ENCODE results near the gene TIE1.
"Not testable (repeated sequence)": the region's sequence is repeated elsewhere in the genome, so short reads cannot be mapped to it uniquely, and the experiment has no call there.

TIE1 gene

DNA sequence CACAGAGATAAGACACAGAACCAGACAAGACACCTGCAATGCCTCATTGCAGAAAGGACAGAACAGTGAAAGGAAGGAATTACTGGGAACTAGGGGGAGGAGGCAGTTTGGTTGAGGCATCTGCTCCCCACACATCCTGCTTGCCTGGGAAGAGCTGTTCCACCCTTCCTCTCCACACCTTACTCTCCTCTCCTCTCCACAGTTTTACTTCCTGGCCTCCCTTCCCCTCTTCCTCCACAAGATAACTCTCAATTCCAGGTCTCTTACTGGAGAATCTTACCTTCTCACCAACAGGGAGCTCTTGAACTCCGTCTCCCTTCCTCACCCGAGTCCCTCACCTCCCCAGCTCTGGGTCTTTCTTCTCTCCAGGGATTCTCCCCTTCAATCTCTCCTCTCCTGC lies 64.9 kb downstream of the TIE1 start:
- no peak for DNase-seq

GRCh38 chr1:43366179-43366578 lies 65.4 kb downstream of the TIE1 start:
- no peak for DNase-seq

DNA sequence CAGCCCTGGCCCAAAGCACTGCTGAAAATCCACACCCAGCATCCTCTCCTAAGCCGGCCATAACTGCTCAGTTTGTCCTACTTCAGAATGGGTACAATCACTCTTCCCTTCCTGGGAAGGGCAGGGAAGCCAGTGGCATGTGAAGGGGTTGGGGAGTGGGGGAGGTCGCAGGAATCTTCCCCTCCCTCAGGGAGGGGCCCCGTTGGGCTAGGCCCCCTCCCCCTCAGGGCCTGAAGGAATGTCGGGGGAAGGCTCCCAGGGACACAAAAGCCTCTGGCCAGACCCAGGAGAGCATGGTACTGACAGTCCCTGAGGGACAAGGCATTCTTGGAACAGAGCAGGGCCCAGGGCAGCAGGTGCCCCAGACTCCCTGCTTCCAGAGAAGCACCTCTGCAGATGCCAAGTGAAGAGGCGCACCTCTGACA lies 65.8 kb downstream of the TIE1 start:
- no peak for DNase-seq

DNA sequence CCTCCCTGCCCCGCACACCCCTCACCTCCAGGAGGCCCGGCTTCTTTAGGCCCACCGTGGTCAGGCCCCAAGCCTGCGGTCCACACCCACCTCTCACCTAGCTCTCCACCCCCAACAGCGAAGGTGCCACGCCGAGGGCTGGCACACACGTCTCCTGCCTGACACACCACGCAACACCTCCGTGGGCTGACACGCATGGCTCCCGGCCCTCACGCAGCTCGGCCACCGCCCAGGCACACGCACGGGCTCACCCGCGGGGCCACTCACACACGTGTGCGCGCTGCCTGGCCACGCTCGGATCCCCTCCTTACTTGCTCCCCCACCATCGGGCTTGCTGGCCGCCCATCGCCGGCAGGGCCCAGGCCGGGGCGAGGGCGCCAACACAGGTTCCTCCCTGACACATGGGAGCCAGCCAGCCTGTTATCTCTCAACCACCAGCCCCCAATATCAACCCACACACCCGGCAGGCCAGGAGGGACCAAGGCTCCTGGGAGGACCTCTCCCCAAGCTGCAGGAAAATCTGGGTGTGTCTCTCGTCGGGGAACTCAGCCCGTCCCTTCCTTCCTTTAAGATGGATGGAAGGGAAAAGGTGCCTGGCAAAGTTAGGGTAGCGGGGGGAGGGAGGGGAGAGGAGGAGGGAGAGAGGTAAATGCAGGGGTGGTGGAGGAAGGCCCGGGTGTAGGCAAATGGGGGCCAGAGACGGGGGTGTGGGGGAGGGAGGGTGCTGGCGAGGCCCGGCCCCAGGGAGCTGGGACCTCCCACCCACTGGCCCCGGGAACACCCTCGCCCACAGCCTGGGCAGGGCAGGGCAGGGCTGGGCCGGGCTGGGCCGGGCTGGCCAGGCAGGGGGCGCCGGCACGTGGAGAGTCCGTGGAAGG lies 66.5 kb downstream of the TIE1 start:
- no peak for DNase-seq

GRCh38 chr1:43367904-43368645 lies 67.3 kb downstream of the TIE1 start, which contains the start of gene ELOVL1:
Gene ELOVL1, minus strand, starts transcription at chr1:43368011. Its CDS starts 2,402 bp downstream, at chr1:43365609.
- DNase-seq, result peak; percentile 63 to 76

GRCh38 chr1:43368646-43369020 lies 67.9 kb downstream of the TIE1 start:
- DNase-seq, result no peak

DNA sequence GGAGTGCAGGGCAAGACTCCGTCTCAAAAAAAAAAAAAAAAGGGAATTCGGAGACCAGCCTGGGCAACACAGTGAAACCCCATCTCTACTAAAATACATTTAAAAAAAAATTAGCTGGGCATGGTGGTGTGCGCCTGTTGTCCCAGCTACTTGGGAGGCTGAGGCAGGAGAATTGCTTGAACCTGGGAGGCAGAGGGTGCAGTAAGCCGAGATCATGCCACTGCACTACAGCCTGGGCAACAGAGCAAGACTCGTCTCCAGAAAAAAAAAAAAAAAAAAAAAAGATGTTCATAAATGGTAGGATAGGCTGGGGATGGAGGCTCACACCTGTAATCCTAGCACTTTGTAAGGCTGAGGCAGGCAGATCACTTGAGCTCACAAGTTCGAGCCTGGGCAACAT lies 69.0 kb downstream of the TIE1 start:
- DNase-seq, result not testable (repeated sequence)

- DNase-seq, result no peak
Observed at GRCh38 chr1:43370564-43370963, 69.8 kb downstream of the TIE1 start.

- no peak for DNase-seq
Observed at GRCh38 chr1:43372172-43372571, 71.4 kb downstream of the TIE1 start.

Measured in NCI-H1930 (cell line).